ENCODE measurements around the gene PXMP4.
"Not testable (repeated sequence)": the region's sequence is repeated elsewhere in the genome, so short reads cannot be mapped to it uniquely, and the experiment has no call there.

PXMP4 gene

GRCh38 chr20:33701629-33702450 is 18.3 kb downstream of the PXMP4 start:
- DNase-seq = no peak

DNA sequence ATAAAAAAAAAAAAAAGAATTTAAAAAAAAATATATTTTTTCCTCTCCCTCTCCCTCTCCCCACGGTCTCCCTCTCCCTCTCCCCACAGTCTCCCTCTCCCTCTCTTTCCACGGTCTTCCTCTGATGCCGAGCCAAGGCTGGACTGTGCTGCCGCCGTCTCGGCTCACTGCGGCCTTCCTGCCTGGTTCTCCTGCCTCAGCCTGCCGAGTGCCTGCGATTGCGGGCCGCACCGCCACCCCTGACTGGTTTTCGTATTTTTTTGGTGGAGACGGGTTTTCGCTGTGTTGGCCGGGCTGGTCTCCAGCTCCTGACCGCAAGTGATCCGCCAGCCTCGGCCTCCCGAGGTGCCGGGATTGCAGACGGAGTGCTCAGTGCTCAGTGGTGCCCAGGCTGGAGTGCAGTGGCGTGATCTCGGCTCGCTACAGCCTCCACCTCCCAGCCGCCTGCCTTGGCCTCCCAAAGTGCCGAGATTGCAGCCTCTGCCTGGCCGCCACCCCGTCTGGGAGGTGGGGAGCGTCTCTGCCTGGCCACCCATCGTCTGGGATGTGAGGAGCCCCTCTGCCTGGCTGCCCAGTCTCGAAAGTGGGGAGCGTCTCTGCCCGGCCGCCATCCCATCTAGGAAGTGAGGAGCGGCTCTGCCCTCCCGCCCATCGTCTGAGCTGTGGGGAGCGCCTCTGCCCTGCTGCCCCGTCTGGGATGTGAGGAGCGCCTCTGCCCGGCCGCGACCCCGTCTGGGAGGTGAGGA is 19.2 kb downstream of the PXMP4 start:
- not testable (repeated sequence) for DNase-seq

GRCh38 chr20:33698966-33699365 is 21.1 kb downstream of the PXMP4 start:
- DNase-seq = not testable (repeated sequence)

DNA sequence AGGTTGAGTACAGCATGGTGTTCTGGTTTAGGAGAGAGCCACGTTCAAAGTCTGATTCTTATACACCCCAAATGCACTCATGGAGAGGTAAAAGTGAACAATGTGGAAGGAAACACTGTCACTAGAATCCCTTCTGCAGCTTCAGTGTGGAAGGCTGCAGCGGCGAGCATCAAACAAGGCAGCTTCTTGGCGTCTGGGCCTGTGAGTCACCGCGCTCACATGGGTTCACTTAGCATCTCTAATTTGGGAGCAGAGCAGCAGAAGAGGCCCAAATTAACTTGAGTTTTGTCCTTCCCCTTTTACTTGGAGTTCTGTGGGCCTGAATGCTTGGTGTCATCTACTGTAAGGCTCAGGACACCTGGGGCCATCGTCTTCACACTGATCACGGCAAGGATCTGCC is 23.0 kb downstream of the PXMP4 start:
- peak; percentile 62 for DNase-seq

- no peak for DNase-seq
These were observed 23.7 kb downstream of the PXMP4 start for GRCh38 chr20:33696448-33696847.

DNA sequence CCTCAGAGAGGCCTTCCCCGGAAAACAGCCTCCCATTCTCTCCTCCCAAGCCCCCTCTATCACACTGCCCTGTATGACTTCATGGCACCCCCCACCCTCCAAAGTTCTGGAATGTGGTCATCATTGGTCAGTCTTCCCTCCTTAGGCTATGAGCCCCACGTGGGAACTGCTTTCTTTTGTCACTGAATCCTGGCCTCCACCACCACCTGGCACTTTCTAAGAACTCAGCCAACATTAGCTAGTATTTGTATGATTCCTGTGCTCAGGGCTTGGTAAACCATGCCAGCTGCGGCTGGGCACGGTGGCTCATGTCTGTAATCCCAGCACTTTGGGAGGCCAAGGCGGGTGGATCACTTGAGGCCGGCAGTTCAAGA is 25.5 kb downstream of the PXMP4 start:
- no peak for DNase-seq

GRCh38 chr20:33693741-33694638 is 26.1 kb downstream of the PXMP4 start:
- peak; percentile 78 for DNase-seq

GRCh38 chr20:33693289-33693688 is 26.8 kb downstream of the PXMP4 start:
- DNase-seq = no peak

- DNase-seq = no peak
These were observed 30.1 kb downstream of the PXMP4 start for GRCh38 chr20:33689973-33690372.

DNA sequence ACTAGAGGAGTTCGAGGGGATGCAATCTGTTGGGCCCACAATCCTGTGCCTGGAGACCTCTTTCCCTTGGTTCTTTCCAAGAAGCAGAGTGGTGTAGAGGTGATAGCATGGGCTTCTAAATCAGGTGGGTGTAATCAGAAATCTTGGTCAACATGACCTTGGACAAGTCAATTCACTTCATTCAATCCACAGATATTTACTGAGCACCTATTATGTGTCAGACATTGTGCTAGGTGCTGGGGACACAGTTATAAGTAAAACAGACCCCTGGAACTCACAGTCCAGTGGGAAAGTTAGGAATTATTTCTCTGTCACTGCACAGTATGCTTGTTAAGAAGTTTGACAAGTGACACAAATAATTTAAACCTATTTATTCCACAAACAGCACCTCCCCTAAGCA is 30.6 kb downstream of the PXMP4 start:
- DNase-seq = no peak

DNA sequence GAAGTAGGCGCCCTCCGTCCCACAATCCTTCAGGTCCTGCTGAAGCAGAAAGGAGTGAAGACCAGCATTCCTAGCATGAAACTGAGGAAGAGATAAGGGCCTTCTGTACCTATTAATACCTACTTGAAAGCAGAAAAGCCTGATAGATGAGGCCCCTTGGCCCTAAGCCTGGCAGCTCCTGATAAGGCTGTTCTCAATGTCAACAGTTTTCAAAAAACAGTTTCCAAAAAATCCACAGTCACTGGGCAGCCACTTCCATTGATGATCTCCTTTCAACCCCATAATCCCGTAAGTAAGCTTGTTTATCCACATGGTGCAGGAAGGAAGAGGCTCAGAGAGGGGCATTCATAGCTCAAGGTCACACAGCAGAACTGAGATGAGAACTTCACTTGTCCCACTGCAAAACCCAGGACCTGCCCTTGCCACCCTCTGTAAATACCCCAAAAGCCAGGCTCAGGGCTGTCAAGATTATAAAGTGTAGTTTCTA is 31.1 kb downstream of the PXMP4 start:
- no peak for DNase-seq

DNA sequence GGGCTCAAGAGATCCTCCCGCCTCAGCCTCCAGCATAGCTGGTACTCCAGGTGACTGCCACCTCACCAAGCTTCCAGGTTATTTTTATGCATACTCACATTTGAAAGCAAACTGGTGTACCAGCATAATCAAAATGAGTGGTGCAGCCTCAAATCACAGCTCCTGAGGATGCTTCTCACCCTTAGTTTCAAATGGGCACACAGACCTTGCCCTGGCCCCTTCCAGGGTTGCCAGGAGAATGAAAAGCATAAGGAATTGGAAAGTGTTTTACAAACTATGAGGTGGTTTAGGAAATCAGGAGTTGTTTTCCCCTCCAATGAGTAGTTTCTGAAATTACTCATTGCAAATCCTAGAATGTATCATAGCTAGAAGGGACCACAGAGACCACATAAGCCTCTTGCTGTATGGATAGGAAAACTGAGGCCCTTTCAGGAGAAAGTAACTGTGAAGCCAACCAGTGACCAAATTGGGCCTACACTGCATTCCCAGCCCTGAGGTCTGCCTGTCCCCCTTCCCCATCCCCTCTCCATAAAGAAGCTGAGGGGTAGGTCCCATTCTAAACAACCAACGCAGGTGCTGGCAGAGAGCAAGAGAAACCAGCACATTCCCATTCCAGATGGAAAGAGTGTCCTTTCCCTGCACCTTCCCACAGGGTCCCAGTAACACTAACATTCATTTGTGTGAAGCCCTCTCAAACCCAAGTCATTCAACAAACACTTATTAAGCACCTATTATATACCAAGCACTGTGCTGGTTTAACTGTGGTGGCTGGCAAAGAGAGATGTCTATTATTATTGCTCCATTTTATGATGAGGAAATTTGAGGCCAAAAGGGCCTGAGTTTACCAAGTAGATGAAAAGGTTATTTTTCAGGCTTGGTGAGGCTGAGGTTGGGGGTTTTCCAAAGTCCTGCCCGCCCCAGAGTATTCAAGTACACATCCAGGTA is 31.8 kb downstream of the PXMP4 start:
- no peak for DNase-seq

DNA sequence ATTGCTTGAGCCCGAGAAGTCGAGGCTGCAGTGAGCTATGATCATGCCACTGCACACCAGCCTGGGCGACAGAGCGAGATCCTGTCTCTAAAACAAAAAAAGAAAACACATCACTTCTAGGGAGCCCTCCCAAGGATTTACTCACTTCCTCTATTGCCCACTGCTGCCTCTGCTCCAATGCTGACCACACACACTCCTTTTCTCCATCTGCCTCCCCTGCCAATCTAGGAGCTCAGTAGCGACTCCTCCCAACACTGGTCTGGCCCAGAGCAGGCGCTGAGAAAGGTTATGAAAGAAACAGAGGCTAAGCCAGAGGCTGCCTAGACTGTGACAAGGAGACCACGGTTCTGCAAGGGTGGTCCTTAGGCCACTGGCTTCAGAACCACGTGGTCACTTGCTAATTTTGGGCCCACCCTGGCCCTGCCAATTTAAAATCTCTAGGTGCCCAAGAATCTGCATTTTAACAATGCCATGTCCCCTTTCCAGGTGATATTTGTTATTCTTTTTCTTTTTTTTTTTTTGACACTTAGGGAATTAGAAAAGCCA is 32.7 kb downstream of the PXMP4 start:
- no peak for DNase-seq

GRCh38 chr20:33686984-33687366 is 33.1 kb downstream of the PXMP4 start:
- DNase-seq = no peak

GRCh38 chr20:33686100-33686983 is 33.8 kb downstream of the PXMP4 start, which contains the start of gene E2F1:
Gene E2F1 (minus strand): TSS chr20:33686385. CDS start chr20:33686264, 121 bp downstream.
- peak; percentile 96 for DNase-seq

DNA sequence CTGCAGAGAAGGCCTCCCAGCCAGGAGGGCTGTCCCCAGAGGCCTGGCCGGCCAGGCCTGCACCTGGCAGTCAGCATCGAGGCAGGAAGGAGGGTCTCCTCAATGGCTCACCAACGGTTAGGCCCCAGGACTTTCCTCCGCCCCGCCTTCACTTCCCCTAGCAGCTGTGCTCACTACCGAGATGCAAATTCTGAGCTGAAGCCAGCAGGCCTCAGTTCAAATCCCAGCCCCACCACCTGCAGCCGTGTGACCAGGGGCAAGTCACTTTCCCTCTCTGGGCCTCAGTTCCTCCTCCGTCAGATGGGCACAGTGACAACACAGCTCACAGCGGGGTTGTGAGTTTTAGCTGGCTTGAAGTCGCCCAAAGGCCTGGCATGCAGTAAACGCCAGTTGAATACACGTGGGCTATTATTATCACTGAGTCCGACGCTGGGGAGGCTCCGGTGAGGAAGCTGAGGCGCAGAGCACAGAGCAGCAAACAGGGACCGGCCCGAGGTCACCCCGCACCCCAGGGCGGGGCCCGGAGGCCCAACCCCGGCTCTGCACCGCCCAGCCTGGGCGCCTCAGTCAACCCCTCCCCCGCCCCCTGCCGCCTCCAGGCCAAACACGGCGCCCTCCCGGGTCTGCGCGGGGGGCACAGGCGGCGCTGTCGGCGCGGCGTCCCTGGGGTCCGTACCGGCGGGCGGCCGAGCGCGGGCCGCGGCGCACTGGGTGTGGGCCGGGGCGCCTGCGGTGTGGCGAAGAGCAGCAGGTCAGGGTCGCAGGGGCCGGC is 34.6 kb downstream of the PXMP4 start:
- DNase-seq = peak; percentile 65

- DNase-seq = no peak
These were observed 35.4 kb downstream of the PXMP4 start for GRCh38 chr20:33684533-33685327.

DNA sequence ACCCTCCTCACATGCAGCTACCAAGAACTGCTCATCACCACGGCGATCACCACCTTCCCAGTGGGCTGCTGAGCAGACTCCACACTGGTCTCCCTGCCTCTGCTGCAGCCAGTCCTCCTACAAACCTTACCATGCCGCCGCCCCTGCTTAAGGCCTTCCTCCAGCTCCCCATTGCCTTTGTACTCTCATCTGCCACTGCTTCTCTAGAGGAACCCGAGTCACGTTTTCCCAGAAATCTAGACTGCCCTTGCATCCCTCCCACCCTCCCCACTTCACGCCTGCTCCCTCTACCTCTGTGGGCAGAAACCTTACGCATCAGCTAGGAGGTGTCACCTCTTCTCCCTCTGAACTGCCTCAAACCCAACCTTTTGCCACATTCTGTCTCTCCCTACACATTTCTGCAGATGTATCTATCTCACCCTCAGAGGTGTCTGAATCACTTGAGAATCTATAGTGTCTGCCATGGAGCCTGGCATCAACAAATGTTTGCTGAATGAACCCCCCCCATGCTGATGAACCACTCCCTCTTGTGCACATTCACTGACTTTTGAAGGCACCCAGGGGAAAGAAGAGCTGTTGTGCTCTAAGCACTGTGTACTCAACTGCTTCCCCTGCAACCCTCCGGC is 38.3 kb downstream of the PXMP4 start:
- DNase-seq = no peak

Measured in right forelimb (tissue), 1 donor.